Transverse colon (tissue), 4 donors: ENCODE results near the gene SMIM21.

Source experiments
- EP300 ChIP-seq: sonication (generic); formaldehyde crosslinking; IDR thresholded peaks from one replicate; pipeline ENCODE4 v1.6.1; 2017; ENCODE audit warnings: antibody characterized with exemption, low read depth
- POLR2A ChIP-seq: fragments of 450-650 bp; IDR thresholded peaks from one replicate; pipeline ENCODE4 v1.6.1; 2016; ENCODE audit warnings: antibody characterized with exemption, mild to moderate bottlenecking, moderate library complexity
- POLR2AphosphoS5 ChIP-seq, 3 donors: sonication (generic); formaldehyde crosslinking; IDR thresholded peaks; one replicate each; pipeline ENCODE4 v1.6.1; 2016; ENCODE audit warnings: antibody characterized with exemption in 3 of 3
- TF ChIP-seq, protein P1 (sequence below), 5 experiments: fragments of 200-600 bp in 3 of 5; fragments of 450-650 bp in 2 of 5; sonication (generic) in 3 of 5; IDR thresholded peaks; 1 replicate in 2 of 5; 2 replicates in 3 of 5; pipeline ENCODE4 v1.5.1; 2016 to 2017; ENCODE audit warnings: antibody characterized with exemption in 5 of 5, inconsistent platforms in 3 of 5, mild to moderate bottlenecking in 2 of 5, moderate library complexity in 1 of 5

DNA sequence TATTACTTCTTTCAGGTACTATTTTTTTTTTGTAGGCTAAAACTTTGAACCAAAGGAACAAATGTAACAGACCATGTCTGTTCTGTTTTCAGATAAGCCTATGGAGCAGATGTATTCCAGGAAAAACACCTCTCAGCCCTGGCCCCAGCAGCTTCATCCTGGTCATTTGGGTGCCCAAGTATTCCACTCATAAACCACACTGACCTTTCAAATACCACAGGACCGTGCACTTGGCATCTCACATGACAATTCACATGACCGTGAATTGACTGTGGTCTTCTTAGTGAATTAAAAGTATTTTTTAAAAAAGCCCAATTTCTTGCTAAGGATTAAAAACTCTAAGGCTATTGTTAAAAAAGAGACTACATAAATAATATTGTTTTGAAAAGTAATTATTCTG lies 50.2 kb downstream of the SMIM21 start:
- TF ChIP-seq, protein P1, sequence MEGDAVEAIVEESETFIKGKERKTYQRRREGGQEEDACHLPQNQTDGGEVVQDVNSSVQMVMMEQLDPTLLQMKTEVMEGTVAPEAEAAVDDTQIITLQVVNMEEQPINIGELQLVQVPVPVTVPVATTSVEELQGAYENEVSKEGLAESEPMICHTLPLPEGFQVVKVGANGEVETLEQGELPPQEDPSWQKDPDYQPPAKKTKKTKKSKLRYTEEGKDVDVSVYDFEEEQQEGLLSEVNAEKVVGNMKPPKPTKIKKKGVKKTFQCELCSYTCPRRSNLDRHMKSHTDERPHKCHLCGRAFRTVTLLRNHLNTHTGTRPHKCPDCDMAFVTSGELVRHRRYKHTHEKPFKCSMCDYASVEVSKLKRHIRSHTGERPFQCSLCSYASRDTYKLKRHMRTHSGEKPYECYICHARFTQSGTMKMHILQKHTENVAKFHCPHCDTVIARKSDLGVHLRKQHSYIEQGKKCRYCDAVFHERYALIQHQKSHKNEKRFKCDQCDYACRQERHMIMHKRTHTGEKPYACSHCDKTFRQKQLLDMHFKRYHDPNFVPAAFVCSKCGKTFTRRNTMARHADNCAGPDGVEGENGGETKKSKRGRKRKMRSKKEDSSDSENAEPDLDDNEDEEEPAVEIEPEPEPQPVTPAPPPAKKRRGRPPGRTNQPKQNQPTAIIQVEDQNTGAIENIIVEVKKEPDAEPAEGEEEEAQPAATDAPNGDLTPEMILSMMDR (IDR thresholded peaks at IDR 0.05), result no peak
- TF ChIP-seq EP300 (no peak), POLR2A (no peak), POLR2AphosphoS5 (IDR thresholded peaks at IDR 0.05) (no peak)
